HG02610 (cell line): ENCODE results near the gene KCNIP1.

Source experiments
- ATAC-seq: cut with Tn5 transposase; IDR thresholded peaks from one replicate; pipeline ENCODE4 v1.9.1; 2021; ENCODE audit warnings: mild to moderate bottlenecking, moderate library complexity; ENCODE audit not compliant: unreplicated experiment

The KCNIP1 gene

GRCh38 chr5:170590566-170590965, 86.7 kb downstream of the KCNIP1 start:
- ATAC-seq: no peak

DNA sequence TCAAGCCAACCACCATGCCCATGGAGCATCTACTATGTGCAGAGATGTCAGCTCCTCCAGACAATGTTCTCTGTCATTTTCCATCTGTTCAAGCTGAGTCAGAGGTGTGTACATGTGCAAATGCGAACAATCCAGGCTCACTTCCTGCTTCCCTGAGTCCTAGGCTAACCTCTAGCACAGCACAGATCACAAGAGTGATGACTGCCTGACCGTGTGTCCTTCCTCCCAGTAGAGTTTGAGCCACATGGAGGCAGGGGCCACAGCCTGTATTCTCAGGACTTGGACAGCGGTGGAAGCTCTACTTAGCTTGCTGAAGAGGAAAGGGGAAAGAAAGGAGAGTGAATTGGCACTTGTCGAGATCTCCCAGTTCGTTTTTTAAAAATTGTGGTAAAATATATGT, 87.2 kb downstream of the KCNIP1 start:
- no peak for ATAC-seq

DNA sequence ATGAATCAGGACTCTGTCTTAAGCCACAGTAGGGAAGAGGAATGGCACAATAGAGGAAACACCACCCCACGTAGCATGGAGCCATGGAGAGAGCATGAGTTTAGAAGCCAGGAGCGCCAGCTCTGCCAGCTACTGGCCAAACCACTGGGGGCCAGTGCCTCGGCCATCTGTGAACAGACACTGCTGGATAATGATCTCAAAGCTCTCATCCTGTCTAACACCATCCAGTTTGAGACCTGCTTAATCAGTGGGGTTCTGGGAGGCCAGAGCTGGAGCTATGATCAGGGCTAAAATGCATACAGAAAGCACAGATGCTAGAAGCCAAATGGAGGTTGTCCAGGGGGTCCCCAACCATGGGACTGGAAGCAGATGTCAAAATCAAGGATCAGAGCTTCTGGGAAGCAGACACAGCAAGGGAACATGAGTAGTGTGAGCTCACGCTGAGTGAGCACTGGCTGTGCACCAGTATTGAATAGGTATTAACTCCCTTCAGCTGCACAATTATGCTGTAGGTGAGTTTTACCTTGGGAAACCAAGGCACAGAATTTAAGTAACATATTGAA, 92.7 kb downstream of the KCNIP1 start:
- no peak for ATAC-seq

DNA sequence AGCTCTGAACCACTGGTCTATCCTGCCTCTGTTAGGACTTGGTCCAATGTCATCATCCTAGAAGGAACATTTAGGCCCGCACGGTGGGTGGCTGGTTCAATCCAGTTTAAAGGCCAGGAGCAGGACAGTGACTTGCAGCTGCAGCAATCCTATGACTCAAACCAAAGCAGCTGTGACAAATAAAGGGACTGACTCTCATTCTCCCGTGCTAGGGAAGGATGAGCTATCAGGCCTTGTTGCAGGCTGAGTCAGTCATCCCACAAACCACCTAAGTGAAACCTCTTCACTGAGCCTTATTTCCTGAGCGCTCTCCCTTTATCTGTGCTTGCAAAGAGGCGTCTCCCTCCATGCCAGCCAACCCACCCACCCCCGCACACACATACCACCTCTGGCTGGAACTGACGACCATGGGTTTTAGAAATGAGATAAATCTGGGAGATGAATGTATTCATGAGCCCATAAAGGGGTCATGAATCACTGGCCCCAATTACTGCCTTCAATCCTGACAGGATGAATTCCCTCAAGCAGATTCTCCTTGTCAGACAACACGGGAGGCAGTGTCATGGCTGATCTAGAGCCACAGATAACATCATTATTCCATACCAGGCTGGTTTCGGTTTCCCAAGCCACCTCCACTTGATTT, 93.4 kb downstream of the KCNIP1 start:
- ATAC-seq: peak; percentile 91

- ATAC-seq: no peak
These were observed 94.1 kb downstream of the KCNIP1 start for GRCh38 chr5:170597872-170598271.

GRCh38 chr5:170599756-170600155, 95.9 kb downstream of the KCNIP1 start:
- ATAC-seq: no peak

DNA sequence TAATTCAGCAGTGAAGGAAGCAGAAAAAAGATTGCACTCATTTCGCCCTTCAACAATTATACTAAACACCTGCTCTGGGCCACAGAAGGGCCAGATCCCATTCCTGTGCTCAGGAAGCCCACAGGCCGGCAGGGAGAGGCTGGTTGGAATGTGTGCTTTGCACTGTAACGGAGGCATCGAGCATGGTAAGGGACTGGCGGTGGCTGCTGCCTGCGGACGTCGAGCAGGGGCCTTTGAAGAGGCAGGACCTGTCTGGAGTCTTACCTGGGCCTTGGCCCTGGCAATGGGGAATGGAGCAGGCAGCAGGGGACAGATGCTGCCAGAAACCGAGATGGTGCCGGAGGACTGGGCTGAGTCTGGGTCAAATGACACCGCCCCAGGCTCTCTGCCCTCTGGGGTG, 97.8 kb downstream of the KCNIP1 start:
- ATAC-seq: no peak

DNA sequence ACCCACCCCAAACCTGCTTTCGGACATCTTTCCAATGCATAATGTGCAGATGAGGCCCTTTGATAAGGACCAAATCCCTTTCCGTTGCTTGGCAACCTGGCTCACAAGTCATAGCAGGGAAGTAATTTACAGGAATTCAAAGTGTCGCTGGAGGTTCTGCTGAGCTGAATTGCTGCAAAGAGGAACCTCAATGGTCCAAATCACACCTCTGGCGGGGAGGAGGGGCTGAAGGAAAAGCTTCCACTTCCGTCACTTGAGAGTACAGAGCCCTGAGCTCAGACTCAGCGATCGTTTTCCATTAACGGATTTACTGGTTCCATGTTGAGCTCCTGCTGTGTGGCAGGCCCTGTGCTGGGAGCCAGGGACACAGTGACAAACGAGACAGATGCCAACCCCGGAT, 99.3 kb downstream of the KCNIP1 start:
- ATAC-seq: no peak

GRCh38 chr5:170603578-170604565, 100.1 kb downstream of the KCNIP1 start:
- ATAC-seq: peak; percentile 57

- ATAC-seq: no peak
These were observed 103.1 kb downstream of the KCNIP1 start for GRCh38 chr5:170606941-170607340.

- ATAC-seq: no peak
These were observed 107.8 kb downstream of the KCNIP1 start for GRCh38 chr5:170611449-170612090.

- ATAC-seq: no peak
These were observed 108.4 kb downstream of the KCNIP1 start for GRCh38 chr5:170612256-170612678.

GRCh38 chr5:170614065-170614490, 110.3 kb downstream of the KCNIP1 start:
- ATAC-seq: no peak

DNA sequence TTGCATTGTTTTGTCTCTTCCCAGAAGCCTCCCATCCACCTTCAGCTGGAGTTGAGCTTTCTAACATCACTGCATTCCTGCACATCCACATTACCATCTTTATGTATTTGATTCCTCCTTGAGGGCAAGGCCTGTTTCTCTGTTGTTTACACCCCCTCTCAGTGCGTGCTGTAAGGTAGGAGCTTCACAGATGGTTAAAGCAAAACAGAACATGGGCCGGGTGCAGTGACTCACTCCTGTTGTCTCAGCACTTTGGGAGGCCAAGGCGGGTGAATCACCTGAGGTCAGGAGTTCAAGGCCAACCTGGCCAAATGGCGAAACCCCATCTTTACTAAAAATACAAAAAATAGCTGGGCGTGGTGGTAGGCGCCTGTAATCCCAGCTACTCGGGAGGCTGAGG, 110.9 kb downstream of the KCNIP1 start:
- ATAC-seq: no peak

- no peak for ATAC-seq
These were observed 114.0 kb downstream of the KCNIP1 start for GRCh38 chr5:170617533-170618490.

DNA sequence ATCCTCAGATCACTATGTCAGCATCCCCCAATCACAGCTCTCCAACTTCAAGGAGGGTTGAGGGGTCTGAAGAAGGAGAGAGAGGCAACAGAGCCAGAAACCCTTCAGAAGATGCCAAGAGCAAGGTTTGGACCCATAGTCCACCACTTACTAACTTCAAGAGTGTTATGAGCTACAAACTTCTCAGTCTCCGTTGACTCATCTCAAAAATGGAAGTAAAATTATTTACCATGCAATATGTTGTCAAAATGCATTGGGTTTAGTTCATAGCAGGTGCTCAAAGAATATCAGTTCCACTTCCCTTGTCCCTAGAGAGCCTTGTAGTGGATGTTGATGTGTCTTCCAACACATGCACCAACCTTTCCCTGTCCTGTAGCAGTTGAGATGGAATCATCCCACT, 116.0 kb downstream of the KCNIP1 start:
- ATAC-seq: peak; percentile 50

- ATAC-seq: no peak
These were observed 119.1 kb downstream of the KCNIP1 start for GRCh38 chr5:170622933-170623332.

DNA sequence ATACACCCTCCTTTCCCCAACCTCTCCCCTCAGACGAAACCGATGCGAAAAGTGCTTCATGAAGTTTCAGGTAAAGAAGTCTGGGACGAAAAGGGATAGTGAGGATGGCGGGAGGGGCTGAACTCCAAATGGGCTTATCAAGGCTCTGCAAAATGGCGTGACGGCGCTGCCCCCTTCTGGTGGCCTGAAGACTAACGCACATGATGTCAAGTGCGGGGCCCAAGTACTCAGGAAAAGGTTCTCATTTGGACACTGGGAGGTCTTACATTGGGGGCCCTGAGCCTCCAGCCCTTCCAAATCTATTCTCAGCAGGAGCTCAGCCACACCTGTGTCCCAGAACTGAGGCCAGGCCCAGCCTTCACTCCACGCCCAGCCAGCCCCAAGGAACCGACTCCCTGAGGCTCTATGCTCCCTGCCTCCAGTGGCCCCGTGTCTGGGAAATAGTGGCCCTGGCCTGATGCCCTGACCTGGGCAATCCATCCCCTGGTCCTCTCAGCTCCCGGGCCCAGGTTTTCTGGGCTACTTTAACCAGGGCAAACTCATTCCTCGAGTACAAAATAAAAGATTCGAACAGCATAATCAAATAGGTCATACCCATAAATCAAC, 119.9 kb downstream of the KCNIP1 start:
- ATAC-seq: no peak
